Embryonic facial prominence (tissue), 1 donor: ENCODE data around the gene HACD2.
"Not testable (repeated sequence)": the region's sequence is repeated elsewhere in the genome, so short reads cannot be mapped to it uniquely, and the experiment has no call there.

ENCODE experiments used
- DNase-seq: peaks from one replicate; pipeline ENCODE4 v3.0.0-alpha.2; 2016; ENCODE audit errors: extremely low spot score

The HACD2 gene

DNA sequence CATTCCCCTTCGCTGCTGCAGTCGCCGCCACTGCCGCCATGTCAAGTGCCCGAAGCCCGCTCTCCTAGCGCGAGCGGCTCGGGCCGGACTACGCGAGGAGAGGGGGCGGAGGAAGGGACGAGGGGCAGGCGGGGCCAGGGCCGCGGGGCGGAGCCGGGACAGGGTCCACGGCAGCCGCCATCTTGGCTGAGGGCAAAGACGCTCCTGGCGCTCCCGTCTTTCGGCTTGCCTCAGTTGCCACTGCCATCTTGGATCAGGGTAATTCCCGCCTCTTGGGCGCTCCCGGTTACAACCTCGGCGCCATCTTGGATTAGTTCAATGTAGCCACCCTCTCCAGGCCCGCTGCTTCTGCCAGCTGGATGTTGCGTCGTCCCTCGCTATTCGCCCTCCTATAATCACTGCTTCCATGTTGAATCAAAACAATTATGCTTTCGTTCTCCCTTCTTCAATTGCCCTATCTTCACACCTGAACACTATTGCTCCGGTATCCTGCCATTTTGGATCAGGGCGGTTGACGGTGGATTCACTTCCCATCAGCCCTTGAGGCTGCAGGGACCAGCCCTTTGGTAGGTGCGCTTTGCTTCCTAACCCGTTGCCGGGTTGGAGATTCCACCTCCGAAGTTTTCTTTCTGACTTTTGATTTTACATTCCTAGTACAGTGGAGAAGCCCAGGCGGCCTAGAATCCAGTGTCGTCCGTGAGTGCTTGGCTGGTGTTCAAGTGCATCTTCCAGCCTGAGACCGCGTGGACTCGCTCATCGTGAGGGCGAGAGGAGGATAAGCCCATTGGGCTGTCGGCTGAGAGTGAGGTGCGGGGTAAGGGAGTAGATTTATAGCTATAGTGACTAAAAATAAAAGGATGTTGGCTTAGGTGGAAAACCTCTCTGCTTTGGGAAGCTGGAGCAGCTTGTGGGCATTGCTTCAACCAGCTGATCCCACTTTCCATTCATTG is at the start of gene HACD2:
TSS of gene HACD2 (minus strand) at position 66 of the 950 bp plus-strand sequence. CDS start at position 40, 26 bp downstream.
- peak; percentile 95 for DNase-seq

GRCh38 chr3:123634149-123635051 is 49.5 kb upstream of the HACD2 start:
- DNase-seq = no peak

GRCh38 chr3:123633530-123633929 is 48.7 kb upstream of the HACD2 start:
- DNase-seq = no peak

DNA sequence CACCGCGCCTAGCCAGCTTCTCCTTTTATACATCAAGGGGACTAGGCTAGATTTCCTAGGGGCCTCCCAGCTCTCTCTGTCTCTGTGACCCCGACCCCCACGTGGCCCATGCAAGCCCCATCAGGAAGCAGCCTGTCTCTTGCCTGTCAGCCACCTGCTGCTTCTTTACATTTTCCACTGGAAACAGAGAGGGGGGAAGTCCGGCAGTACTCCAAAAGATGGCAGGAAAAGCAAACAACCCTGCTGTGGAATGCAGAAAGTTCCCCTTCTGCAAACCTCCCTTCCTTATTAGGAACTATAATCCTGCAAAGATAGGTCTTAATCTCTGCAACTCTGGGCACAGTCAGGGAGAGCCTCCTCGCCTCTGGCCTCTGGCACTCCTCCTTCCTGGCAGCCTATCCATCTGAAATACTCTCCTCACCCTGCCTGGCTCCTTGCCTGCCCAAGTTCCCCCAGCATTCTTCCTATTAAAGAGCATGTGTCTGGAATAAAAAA is 47.4 kb upstream of the HACD2 start:
- DNase-seq = no peak

DNA sequence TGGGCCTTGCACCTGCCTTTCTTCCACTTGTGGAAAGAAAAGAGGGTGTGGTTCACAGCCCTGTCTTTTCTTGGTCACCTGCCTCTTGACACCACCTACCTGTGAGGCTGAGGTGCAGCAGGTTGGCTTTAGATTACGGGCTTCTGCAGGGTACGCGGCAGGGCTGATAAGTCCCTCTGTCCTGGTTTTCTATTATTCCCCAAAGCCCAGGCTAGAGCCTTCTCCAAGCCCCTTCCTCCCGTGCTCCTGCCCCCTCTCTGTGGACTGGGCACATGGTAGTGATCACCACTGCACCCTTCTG is 44.8 kb upstream of the HACD2 start:
- DNase-seq = no peak

- DNase-seq = no peak
These were observed 44.3 kb upstream of the HACD2 start for GRCh38 chr3:123628996-123629746.

DNA sequence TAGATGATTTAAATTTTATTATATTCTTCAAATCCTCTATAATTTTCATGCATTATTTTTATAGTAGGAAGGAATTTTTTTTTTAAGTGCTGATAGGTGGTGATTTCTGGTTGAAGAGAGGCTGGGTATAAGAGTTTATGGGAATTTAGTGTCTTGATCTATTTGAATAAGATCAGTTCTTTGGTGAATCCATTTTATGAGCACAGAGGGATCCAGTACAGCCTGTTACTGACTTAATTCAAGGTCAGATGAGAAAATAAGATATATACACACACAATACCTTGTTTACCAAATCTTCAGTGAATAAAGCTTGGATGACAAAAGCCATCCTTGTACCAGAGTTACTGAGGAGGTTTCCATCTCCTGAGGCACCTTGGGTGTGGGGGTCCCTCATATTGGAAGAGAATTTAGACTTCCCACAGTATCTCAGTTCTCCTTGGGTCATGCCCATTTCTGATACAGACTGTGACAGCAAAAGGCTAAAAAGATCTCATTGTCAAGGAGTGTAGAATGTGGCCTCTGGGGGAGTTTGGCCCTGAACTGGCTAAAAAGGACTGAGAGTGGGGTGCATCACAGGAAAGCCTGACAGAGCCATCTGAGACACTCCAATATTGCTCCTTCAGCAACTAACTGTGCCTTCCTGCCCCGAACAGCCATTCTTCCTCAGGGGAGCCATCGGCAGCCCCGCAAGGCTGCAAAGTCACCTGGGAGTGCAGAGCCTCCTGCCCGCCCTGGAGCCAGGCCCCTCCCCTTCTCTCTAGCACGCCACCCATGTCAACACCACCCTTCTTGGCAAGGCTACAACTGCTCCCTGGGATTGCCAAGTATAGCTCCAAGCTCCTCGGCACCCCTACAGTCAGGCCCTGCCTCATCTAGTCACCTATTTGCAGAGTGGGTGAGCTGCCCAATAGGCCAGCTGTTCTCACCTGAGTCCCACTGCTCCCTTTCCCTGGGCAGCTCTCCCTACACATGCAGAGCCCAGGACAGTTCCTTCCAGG is 43.1 kb upstream of the HACD2 start:
- no peak for DNase-seq

DNA sequence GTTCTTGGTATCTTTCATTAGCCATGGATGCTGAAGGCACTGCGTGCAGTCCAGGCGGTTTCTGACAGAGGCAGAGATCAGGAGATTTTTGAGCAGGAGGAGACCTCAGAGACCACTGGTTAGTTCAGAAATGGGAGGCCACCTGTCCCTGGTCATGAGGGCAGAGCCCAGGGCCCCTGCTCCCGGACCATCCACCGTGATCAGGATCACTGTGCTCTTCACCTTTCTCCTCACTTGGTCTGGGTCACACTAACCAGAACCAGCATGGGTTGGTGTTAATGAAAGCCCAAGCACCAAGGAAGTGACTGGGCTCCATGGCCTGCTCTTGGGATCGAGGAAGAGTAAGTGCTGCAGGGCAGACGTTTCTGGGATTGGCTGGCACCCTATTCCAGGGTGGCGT is 42.0 kb upstream of the HACD2 start:
- DNase-seq = no peak

DNA sequence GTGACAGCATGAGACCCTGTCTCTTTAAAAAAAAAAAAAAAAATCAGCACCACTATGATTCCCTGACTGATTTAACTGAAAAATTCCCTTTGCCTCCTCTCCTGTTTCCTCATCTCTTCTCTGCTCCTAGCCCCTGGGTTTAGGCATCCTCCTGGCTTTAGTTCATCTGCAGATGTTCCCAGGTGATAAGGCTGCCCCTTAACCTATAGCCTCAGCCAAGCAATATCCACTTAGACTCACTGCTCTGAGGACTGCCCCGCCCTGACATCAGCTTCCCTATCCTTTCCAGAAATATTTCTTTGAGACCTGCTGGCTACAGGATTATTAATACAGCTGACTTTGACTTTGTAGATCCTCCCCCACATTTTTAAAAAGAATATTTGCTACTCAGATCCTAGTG is 39.4 kb upstream of the HACD2 start:
- DNase-seq = no peak

- no peak for DNase-seq
These were observed 38.6 kb upstream of the HACD2 start for GRCh38 chr3:123623346-123623880.

DNA sequence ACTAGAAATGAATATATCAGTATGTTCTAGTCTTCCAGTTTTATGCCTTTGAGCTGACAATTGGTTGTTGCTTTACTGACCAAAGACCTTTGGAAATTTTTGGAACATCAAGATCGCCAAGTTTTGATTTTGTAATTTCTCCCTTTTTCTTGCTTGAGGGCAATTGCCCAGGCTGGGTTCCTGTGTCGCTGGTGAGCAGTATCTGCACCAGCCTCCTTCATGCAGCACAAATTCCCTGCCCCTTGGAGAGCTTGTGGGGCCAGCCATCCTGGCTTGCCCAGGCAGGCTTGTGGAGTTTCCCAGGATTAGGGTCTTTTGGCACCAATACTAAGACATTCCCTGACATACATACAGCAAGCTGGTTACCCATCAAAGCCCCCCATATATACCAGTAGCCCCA is 37.9 kb upstream of the HACD2 start:
- DNase-seq = no peak

DNA sequence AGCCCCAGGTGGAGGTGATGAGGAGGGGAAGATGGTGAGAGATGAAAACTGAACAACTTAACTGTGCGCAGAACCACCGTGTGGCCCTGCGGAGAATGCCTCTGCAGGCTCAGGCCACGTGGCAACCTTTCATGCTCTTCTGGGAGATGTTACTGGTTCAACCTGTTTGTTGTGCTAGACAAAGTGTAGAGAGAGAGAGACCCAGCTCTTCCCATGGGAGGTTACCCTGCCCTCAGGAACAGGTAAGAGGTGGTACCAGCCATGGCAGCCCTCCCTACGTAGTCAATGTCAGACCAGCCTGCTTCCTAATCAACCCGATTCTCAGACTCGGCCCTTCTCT is 37.0 kb upstream of the HACD2 start:
- no peak for DNase-seq

DNA sequence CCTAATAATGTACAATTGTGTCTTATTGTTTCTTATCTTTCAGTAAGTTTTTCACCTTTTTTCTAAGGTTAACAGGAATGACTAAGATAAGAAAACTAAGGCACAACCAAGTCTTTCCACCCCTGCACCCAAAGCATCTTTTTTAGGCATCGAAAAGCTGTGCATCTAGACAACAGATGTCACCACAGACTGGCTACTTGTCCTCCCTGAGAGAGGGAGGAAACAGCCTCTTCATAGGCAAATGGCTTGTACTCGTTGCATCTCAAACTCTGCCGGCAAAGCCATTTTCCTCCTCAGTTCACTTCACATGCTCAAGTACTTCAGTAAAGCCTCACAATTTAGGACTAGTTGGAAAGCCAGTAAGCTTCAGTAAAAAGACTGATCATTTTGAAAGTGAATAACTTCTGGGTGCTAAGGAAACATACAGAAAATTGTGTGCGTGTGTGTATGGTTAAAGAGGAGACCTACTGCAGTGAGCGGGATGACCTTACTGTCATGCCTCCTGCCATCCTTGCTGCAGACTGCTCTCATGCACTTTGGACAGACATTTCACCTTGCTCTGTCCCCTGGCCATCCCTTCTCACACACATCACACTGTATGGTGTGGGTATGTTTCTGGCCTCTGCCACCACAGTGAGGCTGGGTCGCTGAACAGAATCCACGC is 36.5 kb upstream of the HACD2 start:
- DNase-seq = no peak

- no peak for DNase-seq
These were observed 35.5 kb upstream of the HACD2 start for GRCh38 chr3:123620343-123620742.

DNA sequence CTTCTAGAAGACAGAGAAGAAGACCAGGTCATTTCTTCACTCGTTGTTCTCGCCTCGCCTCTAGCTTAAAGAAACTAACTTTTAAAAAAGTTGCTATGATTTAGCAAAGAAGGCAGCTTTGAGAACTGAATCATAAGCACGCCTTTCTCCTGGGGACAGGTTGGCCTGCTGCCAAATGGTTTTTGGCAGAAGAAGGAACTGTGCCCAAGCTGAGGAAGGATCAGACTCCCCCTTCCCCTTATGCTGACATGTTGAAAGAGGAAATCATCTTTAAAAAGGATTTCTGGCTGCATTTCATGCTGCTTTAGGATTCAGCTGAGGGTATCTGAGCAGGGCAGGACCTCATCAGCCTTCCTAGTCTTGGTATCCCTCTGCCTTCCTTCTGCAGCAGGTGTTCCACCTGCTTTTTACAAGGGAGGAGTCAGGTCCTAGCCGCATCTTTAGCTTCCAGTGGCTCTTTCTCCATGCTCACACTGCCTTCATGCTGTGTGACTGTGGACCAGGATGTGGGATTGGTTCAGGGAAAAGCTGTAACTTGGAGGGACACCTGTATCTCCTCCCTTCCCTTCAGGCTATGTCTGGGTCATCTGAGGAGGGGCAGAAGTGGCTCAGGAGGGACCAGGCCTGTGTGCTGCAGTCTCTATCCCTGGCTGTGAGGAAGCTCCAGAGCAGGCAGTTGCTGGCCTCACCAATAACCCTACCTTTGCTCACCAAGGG is 34.1 kb upstream of the HACD2 start:
- peak; percentile 73 for DNase-seq

GRCh38 chr3:123618076-123618708 is 33.3 kb upstream of the HACD2 start:
- DNase-seq = no peak

- no peak for DNase-seq
These were observed 31.7 kb upstream of the HACD2 start for GRCh38 chr3:123616593-123616992.

DNA sequence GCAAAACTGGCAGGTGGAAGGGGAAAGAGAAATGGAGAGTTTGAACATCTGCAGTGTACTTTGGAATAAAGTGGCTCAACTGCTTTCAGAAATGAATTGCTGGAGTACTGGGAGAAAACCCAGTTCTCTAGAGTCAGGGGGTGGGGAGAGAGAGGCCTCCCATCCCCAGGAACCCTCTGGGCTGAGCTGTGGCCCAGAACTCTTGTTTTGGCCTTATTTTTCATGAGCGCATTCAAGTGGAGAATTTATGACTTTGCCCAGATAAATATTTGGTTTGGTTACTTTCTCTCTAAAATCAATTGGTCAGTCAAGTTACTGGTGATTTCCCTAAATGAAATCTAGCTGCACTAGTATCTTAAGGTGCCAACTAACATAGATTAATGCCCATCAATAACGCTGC is 28.7 kb upstream of the HACD2 start:
- no peak for DNase-seq

GRCh38 chr3:123611674-123612073 is 26.8 kb upstream of the HACD2 start:
- DNase-seq = not testable (repeated sequence)
